ENCODE results near the gene TSR3.

TSR3 gene

DNA sequence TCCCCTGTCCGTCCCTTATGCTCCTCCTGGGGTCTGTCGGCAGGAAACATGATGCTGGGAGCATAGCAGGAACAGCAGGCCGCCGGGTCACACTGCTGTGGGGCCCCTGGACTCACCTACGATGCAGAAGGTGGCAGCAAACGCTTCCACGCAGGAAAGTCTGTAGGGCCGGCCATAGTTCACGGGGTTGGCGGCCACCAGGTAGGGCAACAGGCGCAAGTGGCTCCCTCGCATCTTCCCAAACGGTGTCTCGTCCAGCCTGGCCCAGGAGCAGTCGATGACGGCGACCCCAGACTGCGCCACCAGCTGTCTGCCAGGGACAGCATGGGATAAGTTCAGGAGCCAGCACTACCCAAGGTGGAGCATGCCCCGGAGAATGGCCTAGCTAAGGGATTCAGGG is 987 bp downstream of the TSR3 start:
- no peak for DNase-seq

DNA sequence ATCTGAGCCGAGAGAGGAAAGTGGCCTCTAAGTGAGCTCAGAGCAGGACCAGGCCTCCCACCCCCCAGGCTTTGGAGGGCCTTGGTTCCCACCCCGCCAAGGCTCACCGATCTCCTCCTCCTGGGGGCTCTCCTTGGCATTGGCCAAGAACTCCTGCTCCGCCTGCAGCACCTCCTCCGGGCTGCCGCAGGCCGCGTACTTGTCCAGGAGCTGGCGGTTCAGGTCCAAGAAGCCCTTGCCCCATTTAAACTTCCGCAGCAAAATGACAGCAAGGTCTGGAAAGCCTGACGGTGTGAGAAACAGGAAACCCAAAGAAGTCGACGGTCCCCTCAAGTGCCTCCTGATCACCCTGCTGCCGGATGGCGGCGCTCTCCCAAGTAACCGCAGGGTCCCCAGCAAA is 1.7 kb downstream of the TSR3 start:
- DNase-seq, result no peak

DNA sequence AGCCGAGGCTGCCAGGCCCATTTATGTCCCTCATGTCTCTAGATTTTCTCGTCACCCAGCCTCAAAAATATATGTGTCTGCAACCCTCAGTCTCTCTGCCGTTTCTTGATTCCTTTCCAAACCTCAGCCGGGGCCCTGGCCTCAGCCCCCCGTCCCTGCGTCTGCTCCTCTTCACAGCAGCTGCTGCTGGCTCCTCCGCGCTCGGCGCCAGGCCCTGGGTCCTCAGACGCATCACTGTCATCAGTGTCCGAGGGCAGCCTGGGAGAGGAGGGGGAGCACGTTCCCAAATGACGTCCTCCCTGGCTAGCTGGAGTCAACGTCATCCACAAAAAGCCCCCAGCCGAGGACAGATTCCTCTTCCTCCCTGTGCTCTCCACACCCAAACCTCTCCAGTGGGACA is 2.3 kb downstream of the TSR3 start:
- no peak for DNase-seq

DNA sequence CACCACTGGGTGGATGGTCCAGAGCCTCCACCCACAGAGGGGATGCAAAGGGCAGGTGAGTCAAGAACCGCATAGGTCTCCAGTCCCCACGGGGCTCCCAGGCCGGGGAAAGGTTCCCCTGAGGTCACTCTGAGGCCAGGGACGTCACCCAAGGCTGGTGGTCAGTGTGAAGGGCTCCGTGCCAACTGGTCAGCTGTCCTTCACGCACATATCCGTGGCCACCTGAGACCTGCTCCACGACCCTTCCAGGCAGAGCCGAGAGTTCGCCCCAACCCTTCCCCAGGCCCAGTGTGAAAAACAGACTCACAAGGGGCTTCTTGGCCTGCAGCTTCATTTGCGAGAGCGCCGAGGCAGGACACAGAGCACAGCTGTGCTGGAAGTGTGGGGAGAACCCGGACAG is 2.8 kb downstream of the TSR3 start:
- DNase-seq, result no peak

DNA sequence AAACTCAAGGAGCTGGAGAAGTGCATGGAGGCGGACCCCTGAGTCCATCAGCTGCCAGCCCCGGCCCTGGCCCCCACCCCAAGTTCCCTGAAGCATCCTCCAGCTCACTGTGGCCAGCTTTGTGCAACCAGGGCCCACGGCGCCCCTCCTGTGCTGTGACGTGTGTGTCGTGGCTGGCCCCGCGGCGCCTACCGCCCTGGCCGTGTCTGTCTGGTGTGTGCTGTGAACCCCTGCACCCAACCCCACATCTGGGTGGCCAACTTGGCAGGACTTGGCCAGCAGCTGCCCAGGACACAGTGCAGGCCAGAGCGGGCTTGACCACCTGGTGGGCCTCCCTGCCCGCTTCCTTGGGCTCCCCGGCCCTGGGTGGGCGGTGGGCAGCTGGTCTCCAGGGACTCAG is 3.2 kb downstream of the TSR3 start:
- DNase-seq, result no peak

DNA sequence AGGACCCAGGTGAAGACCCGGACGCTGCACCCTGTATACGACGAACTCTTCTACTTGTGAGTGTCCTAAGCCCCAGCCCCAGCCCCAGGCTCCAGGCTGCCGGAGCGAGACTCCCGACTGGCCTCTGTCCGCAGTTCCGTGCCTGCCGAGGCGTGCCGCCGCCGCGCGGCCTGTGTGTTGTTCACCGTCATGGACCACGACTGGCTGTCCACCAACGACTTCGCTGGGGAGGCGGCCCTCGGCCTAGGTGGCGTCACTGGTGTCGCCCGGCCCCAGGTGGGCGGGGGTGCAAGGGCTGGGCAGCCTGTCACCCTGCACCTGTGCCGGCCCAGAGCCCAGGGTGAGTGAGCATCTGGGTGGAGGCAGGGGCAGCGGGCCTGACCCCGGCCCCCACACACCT is 3.7 kb downstream of the TSR3 start:
- DNase-seq, result no peak

DNA sequence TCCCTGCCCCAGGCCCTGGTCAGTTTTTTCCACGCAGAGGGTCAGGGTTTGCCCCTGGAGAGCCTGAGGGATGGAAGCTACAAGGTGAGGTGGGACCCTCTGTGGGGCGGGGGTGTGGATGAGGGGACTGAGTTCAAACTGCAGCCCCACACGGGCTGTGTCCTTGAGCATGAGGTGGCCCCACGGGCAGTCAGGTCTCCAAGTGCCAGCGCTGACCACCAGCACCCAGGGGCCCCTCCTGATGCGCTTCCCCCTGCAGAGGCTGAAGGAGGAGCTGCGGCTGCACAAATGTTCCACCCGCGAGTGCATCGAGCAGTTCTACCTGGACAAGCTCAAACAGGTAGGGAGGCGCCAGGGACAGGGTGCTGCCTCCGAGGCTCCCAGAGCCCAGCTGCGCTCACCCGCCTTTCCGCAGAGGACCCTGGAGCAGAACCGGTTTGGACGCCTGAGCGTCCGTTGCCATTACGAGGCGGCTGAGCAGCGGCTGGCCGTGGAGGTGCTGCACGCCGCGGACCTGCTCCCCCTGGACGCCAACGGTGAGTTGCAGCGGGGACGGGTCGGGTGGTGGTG is 4.3 kb downstream of the TSR3 start:
- DNase-seq, result no peak

DNA sequence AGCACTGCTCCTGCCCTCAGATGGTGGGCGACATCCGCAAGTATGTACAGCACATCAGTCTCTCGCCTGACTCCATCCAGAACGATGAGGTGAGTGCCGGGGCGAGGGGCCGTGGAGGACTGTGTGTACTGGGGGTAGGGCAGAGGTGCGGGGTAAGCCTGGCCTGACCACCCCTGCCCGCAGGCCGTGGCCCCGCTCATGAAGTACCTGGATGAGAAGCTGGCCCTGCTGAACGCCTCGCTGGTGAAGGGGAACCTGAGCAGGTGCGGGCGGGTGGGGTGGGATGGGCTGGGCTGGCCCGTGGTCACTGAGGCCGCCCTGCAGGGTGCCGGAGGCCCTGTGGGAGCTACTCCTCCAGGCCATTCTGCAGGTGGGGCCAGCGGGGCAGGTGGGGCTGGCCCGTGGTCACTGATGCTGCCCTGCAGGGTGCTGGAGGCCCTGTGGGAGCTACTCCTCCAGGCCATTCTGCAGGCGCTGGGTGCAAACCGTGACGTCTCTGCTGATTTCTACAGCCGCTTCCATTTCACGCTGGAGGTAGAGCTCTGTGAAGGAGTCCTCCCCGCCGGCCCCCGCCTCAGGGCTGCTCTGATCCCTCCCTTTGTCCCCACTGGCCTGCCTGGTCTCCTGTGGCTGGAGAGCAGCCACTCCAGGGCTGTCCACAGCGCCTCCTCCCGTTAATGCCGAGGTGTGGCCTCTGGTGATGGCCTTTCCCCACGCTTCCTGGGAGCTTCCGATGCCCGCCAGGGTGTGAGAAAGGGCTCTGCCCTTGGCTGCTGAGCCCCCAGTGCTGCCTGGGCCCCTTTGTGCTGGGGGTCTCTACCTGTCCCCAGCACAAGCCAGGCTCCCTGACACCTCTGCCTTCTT is 5.0 kb downstream of the TSR3 start:
- DNase-seq, result peak; percentile 49

DNA sequence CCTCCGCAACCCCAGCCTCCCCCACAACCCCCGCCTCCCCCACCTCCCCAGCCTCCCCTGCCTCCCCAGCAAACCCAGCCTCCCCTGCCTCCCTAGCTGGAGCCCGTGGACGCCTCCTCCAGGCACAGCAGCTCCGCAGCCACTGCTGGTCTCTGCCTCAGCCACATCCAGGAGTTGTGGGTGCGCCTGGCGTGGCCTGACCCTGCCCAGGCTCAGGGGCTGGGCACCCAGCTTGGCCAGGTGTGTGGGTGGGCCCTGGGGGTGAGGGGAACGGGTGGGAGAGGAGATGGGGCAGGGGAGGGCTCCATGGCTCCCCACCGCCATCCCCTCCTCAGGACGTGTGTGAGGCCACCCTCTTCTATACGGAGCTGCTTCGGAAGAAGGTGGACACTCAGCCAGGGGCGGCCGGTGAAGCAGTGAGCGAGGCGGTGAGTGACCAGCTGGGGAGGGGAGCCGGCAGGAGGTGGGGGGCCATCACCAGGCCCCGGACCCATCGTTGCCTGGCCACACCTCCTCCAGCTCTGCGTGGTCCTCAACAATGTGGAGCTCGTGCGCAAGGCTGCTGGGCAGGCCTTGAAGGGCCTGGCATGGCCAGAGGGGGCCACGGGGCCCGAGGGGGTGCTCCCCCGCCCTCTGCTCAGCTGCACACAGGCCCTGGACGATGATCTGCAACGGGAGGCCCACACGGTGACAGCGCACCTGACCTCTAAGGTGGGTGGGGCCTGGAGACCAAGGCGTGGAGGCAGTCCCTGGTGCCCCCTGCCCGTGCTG is 5.8 kb downstream of the TSR3 start:
- DNase-seq, result no peak

DNA sequence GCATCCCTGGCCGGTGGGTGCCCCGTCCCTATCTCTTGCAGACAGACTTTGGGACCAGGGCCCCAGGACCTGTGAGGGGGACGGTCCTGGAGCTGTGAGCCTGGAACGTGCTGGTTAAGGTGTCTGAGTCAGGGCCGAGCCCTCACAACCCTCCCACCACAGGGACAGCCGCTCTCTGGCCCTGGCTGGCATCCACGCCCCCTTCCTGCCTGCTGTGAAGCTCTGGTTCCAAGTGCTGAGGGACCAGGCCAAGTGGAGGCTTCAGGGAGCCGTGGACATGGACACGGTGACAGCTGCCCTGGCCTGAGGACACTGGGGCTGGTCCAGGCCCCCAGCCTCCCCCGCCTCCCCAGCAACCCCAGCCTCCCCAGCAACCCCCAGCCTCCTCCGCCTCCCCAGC is 6.6 kb downstream of the TSR3 start:
- DNase-seq, result no peak

DNA sequence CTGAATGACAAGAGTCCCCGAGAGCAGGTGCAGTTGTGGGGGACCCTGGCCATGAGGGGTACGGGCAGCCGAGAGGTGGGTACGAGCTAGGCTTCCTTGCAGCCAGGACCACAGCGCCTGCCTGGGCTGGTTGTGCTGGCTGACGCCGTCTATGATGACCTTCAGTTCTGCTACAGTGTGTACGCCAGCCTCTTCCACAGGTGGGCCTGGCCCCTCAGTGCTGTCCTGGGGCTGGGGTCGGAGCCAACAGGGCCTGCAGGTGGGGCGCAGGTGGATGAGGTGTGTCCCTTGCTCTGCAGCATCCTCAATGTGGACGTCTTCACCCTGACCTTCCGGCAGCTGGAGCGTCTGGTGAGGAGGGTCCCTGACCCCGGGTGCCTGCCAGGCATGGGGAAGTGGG is 7.2 kb downstream of the TSR3 start:
- DNase-seq, result no peak

DNA sequence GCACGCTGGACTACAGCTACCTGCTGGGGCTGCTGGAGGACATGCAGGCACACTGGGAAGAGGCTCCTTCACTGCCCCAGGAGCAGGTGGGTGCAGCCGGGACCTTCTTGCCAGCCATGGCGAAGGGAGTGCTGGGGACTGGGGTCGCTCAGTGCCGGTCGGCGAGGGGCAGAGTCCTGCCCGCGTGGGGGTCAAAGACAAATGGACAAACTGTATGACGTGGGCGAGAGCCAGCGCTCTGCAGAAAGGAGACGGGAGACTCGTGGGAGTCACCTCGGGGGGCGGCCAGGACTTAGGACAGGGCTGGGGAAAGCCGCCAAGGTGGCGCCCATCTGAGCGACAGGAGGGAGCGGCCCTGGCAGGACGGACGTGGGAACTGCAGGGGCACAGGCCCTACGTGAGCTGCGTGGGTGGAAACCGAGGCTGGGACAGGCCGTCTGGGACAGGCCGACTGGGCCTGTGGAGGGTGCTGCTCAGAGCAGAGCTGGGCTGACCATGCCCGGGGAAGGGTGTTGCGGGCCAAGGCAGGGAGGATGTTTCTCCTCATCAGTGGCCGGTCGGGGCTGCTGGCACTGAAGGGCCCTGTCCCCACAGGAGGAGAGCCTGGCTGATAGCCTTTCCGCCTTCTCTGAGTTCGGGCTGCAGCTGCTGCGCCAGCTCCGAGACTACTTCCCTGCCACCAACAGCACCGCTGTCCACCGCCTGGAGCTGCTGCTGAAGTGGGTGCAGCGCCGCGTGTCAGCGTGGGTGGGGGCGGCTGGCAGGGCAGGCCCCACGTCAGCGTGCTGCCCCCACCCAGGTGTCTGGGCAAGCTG is 8.0 kb downstream of the TSR3 start:
- DNase-seq, result peak; percentile 61

DNA sequence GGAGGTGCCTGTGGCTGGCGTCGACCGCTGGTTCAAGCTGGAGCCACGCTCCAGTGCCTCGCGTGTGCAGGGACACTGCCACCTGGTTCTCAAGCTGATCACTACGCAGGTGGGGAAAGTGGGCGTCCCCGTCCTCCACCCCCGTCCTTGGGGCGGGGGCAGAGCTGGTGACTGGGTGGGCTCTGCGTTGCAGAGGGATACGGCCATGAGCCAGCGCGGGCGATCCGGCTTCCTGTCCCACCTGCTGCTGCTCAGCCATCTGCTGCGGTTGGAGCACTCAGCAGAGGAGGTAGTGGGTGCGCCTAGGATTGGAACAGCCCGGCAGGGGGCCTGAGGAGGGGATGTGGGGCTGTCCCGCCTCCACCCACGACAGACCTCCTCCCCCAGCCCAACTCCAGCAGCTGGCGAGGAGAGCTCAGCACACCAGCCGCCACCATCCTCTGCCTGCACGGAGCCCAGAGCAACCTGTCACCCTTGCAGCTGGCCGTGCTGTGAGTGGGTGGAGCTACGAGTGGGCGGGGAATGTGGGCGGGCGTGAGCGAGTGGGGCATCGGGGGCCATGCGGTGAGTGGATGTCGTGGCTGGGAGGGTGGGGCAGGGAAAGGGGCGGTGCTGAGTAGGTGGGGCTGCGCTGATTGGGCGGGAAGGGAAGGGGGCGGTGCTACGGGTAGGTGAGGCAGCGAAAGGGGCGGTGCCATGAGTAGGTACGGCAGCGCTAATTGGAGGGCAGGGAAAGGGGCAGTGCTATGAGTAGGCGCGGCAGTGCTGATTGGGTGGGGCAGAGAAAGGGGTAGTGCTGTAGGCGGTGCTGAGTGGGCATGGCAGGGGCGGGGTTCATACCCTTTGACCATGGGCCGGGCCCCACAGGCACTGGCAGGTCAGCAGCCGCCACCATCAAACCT is 8.9 kb downstream of the TSR3 start:
- DNase-seq, result peak; percentile 99

- peak; percentile 47 for DNase-seq
These were observed 9.9 kb downstream of the TSR3 start for GRCh38 chr16:1341495-1342420.

DNA sequence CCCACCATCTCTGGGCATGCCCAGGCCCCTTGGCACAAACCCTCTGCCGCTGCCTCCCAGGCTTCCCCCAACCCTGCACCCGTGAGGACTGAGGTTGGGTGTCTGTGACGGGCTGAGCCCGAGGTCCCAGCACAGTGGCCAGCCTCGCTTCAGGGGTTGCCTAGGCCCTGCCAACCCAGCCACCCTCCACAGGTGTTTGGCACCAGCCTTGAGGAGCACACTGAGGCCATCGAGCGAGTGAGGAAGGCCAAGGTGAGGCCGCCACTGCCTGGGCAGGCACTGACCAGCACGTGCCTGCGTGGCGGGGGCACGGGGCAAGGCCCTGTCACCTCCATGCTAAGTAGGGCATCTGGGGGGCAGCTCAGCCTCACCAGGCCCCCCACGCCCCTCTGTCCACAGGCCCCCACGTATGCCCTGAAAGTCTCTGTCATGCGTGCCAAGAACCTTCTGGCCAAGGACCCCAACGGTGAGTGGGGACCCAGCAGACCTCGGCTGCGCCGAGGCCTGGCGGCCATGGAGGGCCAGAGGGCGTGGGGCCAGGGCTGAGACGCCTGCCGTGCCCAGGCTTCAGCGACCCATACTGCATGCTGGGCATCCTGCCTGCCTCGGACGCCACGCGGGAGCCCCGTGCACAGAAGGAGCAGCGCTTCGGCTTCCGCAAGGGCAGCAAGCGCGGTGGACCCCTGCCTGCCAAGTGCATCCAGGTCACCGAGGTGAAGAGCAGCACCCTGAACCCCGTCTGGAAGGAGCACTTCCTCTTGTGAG is 10.8 kb downstream of the TSR3 start:
- no peak for DNase-seq

GRCh38 chr16:1338855-1339675 is 12.6 kb downstream of the TSR3 start:
- peak; percentile 19 for DNase-seq

GRCh38 chr16:1338119-1338730 is 13.5 kb downstream of the TSR3 start:
- peak; percentile 38 for DNase-seq

- peak; percentile 67 for DNase-seq
These were observed 14.2 kb downstream of the TSR3 start for GRCh38 chr16:1337486-1337885.

GRCh38 chr16:1336619-1337018 is 15.1 kb downstream of the TSR3 start:
- DNase-seq, result no peak

All from NCI-H69 (cell line).